ENCODE measurements around the gene NUTF2.

Gene NUTF2

GRCh38 chr16:67846320-67847063, at the start of gene NUTF2:
TSS of gene NUTF2 (plus strand) at chr16:67846933. CDS start at chr16:67865131, 18,198 bp downstream.
- peak within 1 kb of the TSS; percentile 97 for H3K9ac ChIP-seq (ENCODE audit: low read length)
- no peaks in the 10 kb centered on the region for H3K27me3 ChIP-seq (ENCODE audit: control insufficient read depth, insufficient read depth, low read length)
- H3K4me3 ChIP-seq (ENCODE audit: low read depth, low read length), result peak within 1 kb of the TSS; percentile 99
- peak within 1 kb of the TSS; percentile 97 for H3K27ac ChIP-seq (ENCODE audit: low read depth, low read length)
- no peaks in the 10 kb centered on the region for H3K9me3 ChIP-seq (ENCODE audit: control insufficient read depth, insufficient read depth, low read depth, low read length)
- H3K36me3 ChIP-seq (ENCODE audit: control insufficient read depth, insufficient read depth, low read length), result peaks cover 14% of the 10 kb centered on the region
- peaks cover 29% of the 10 kb centered on the region for H3K4me1 ChIP-seq (ENCODE audit: control insufficient read depth, insufficient read depth, low read length)

- H3K4me3 ChIP-seq (ENCODE audit: low read depth, low read length), result no peak overlapping the region
- no peak overlapping the region for H3K9ac ChIP-seq (ENCODE audit: low read length)
- H3K9me3 ChIP-seq (ENCODE audit: control insufficient read depth, insufficient read depth, low read depth, low read length), result no peaks in the 10 kb centered on the region
- H3K4me1 ChIP-seq (ENCODE audit: control insufficient read depth, insufficient read depth, low read length), result no peaks in the 10 kb centered on the region
- H3K36me3 ChIP-seq (ENCODE audit: control insufficient read depth, insufficient read depth, low read length), result peaks cover 34% of the 10 kb centered on the region
- H3K27ac ChIP-seq (ENCODE audit: low read depth, low read length), result no peak overlapping the region
- no peaks in the 10 kb centered on the region for H3K27me3 ChIP-seq (ENCODE audit: control insufficient read depth, insufficient read depth, low read length)
Measured at GRCh38 chr16:67800338-67800926, 46.3 kb upstream of the NUTF2 start.

- Histone ChIP-seq H3K9ac (ENCODE audit: low read length) (no peak overlapping the region), H3K4me1 (ENCODE audit: control insufficient read depth, insufficient read depth, low read length) (no peaks in the 10 kb centered on the region), H3K9me3 (ENCODE audit: control insufficient read depth, insufficient read depth, low read depth, low read length) (no peaks in the 10 kb centered on the region), H3K36me3 (ENCODE audit: control insufficient read depth, insufficient read depth, low read length) (peaks cover 34% of the 10 kb centered on the region), H3K27me3 (ENCODE audit: control insufficient read depth, insufficient read depth, low read length) (no peaks in the 10 kb centered on the region), H3K4me3 (ENCODE audit: low read depth, low read length) (no peak overlapping the region), H3K27ac (ENCODE audit: low read depth, low read length) (no peak overlapping the region)
Measured at GRCh38 chr16:67801241-67801640, 45.5 kb upstream of the NUTF2 start.

GRCh38 chr16:67801883-67802282, 44.9 kb upstream of the NUTF2 start:
- Histone ChIP-seq H3K9ac (ENCODE audit: low read length) (no peak overlapping the region), H3K27me3 (ENCODE audit: control insufficient read depth, insufficient read depth, low read length) (no peaks in the 10 kb centered on the region), H3K4me3 (ENCODE audit: low read depth, low read length) (no peak overlapping the region), H3K36me3 (ENCODE audit: control insufficient read depth, insufficient read depth, low read length) (peaks cover 34% of the 10 kb centered on the region), H3K27ac (ENCODE audit: low read depth, low read length) (no peak overlapping the region), H3K4me1 (ENCODE audit: control insufficient read depth, insufficient read depth, low read length) (no peaks in the 10 kb centered on the region), H3K9me3 (ENCODE audit: control insufficient read depth, insufficient read depth, low read depth, low read length) (no peaks in the 10 kb centered on the region)

GRCh38 chr16:67803894-67804293, 42.8 kb upstream of the NUTF2 start:
- H3K27me3 ChIP-seq (ENCODE audit: control insufficient read depth, insufficient read depth, low read length), result no peaks in the 10 kb centered on the region
- no peaks in the 10 kb centered on the region for H3K4me1 ChIP-seq (ENCODE audit: control insufficient read depth, insufficient read depth, low read length)
- no peaks in the 10 kb centered on the region for H3K9me3 ChIP-seq (ENCODE audit: control insufficient read depth, insufficient read depth, low read depth, low read length)
- H3K27ac ChIP-seq (ENCODE audit: low read depth, low read length), result no peak overlapping the region
- H3K36me3 ChIP-seq (ENCODE audit: control insufficient read depth, insufficient read depth, low read length), result peaks cover 28% of the 10 kb centered on the region
- H3K4me3 ChIP-seq (ENCODE audit: low read depth, low read length), result no peak overlapping the region
- H3K9ac ChIP-seq (ENCODE audit: low read length), result no peak overlapping the region

- Histone ChIP-seq H3K36me3 (ENCODE audit: control insufficient read depth, insufficient read depth, low read length) (peaks cover 28% of the 10 kb centered on the region), H3K9me3 (ENCODE audit: control insufficient read depth, insufficient read depth, low read depth, low read length) (no peaks in the 10 kb centered on the region), H3K4me3 (ENCODE audit: low read depth, low read length) (peak overlapping the region; percentile 97), H3K9ac (ENCODE audit: low read length) (no peak overlapping the region), H3K27me3 (ENCODE audit: control insufficient read depth, insufficient read depth, low read length) (no peaks in the 10 kb centered on the region), H3K4me1 (ENCODE audit: control insufficient read depth, insufficient read depth, low read length) (no peaks in the 10 kb centered on the region), H3K27ac (ENCODE audit: low read depth, low read length) (no peak overlapping the region)
Measured at GRCh38 chr16:67804853-67805542, 41.7 kb upstream of the NUTF2 start.

GRCh38 chr16:67805718-67806427, 40.9 kb upstream of the NUTF2 start:
- H3K4me1 ChIP-seq (ENCODE audit: control insufficient read depth, insufficient read depth, low read length), result no peaks in the 10 kb centered on the region
- no peaks in the 10 kb centered on the region for H3K9me3 ChIP-seq (ENCODE audit: control insufficient read depth, insufficient read depth, low read depth, low read length)
- peak overlapping the region; percentile 97 for H3K4me3 ChIP-seq (ENCODE audit: low read depth, low read length)
- H3K27me3 ChIP-seq (ENCODE audit: control insufficient read depth, insufficient read depth, low read length), result no peaks in the 10 kb centered on the region
- H3K9ac ChIP-seq (ENCODE audit: low read length), result peak overlapping the region; percentile 85
- H3K36me3 ChIP-seq (ENCODE audit: control insufficient read depth, insufficient read depth, low read length), result peaks cover 20% of the 10 kb centered on the region
- H3K27ac ChIP-seq (ENCODE audit: low read depth, low read length), result peak overlapping the region; percentile 74

- Histone ChIP-seq H3K36me3 (ENCODE audit: control insufficient read depth, insufficient read depth, low read length) (peaks cover 14% of the 10 kb centered on the region), H3K9me3 (ENCODE audit: control insufficient read depth, insufficient read depth, low read depth, low read length) (no peaks in the 10 kb centered on the region), H3K27me3 (ENCODE audit: control insufficient read depth, insufficient read depth, low read length) (no peaks in the 10 kb centered on the region), H3K27ac (ENCODE audit: low read depth, low read length) (peak within 1 kb of the TSS; percentile 74), H3K4me3 (ENCODE audit: low read depth, low read length) (peak within 1 kb of the TSS; percentile 97), H3K4me1 (ENCODE audit: control insufficient read depth, insufficient read depth, low read length) (no peaks in the 10 kb centered on the region), H3K9ac (ENCODE audit: low read length) (peak within 1 kb of the TSS; percentile 85)
Measured at GRCh38 chr16:67806428-67807147, 40.1 kb upstream of the NUTF2 start, which contains the start of the genes RANBP10 and TSNAXIP1. TSS of gene RANBP10 (minus strand) at chr16:67806560. CDS start at chr16:67806536, 24 bp downstream. TSS of gene TSNAXIP1 (plus strand) at chr16:67806889. CDS start at chr16:67807150, 261 bp downstream.

GRCh38 chr16:67807148-67807682, 39.5 kb upstream of the NUTF2 start:
- Histone ChIP-seq H3K27me3 (ENCODE audit: control insufficient read depth, insufficient read depth, low read length) (no peaks in the 10 kb centered on the region), H3K4me3 (ENCODE audit: low read depth, low read length) (peak overlapping the region; percentile 97), H3K9me3 (ENCODE audit: control insufficient read depth, insufficient read depth, low read depth, low read length) (no peaks in the 10 kb centered on the region), H3K9ac (ENCODE audit: low read length) (peak overlapping the region; percentile 68), H3K4me1 (ENCODE audit: control insufficient read depth, insufficient read depth, low read length) (no peaks in the 10 kb centered on the region), H3K27ac (ENCODE audit: low read depth, low read length) (peak overlapping the region; percentile 36; the same call in 1 of the 2 replicates), H3K36me3 (ENCODE audit: control insufficient read depth, insufficient read depth, low read length) (peaks cover 9% of the 10 kb centered on the region)

GRCh38 chr16:67811899-67812298, 34.8 kb upstream of the NUTF2 start:
- H3K4me3 ChIP-seq (ENCODE audit: low read depth, low read length), result no peak overlapping the region
- no peak overlapping the region for H3K27ac ChIP-seq (ENCODE audit: low read depth, low read length)
- H3K9ac ChIP-seq (ENCODE audit: low read length), result no peak overlapping the region
- no peaks in the 10 kb centered on the region for H3K27me3 ChIP-seq (ENCODE audit: control insufficient read depth, insufficient read depth, low read length)
- H3K4me1 ChIP-seq (ENCODE audit: control insufficient read depth, insufficient read depth, low read length), result no peaks in the 10 kb centered on the region
- no peaks in the 10 kb centered on the region for H3K9me3 ChIP-seq (ENCODE audit: control insufficient read depth, insufficient read depth, low read depth, low read length)
- H3K36me3 ChIP-seq (ENCODE audit: control insufficient read depth, insufficient read depth, low read length), result no peaks in the 10 kb centered on the region

Measured in HUES6 (cell line).